BE2C (cell line): ENCODE measurements around the gene MAP6.
A peak's percentile ranks its signal among the peaks of the same experiment; 100 is the strongest.

Experiments used
- DNase-seq: peaks from one replicate; pipeline ENCODE4 v3.0.0-alpha.2; 2020
- H3K27me3 ChIP-seq: fragments of 250-450 bp; sonication (Bioruptor Pico); 2 replicates; pipeline ENCODE4 v1.5.1; 2020; ENCODE audit warnings: mild to moderate bottlenecking
- H3K36me3 ChIP-seq: fragments of 250-450 bp; sonication (Bioruptor Pico); 2 replicates; pipeline ENCODE4 v1.5.1; 2020; ENCODE audit warnings: mild to moderate bottlenecking
- H3K4me1 ChIP-seq: fragments of 250-450 bp; sonication (Bioruptor Pico); 2 replicates; pipeline ENCODE4 v1.5.1; 2020
- H3K4me3 ChIP-seq: 2 replicates; pipeline ENCODE4 v1.5.1; 2011; ENCODE audit warnings: low read depth, low read length
- H3K9me3 ChIP-seq: fragments of 250-450 bp; sonication (Bioruptor Pico); 2 replicates; pipeline ENCODE4 v1.5.1; 2020
- CTCF ChIP-seq: IDR thresholded peaks from 2 replicates; pipeline ENCODE4 v1.5.1; 2012; ENCODE audit warnings: mild to moderate bottlenecking, low read depth, low read length

Gene MAP6

GRCh38 chr11:75577207-75577606 lies 91.6 kb downstream of the MAP6 start:
- H3K4me1 ChIP-seq, result peaks cover 5% of the 10 kb centered on the region; the same call in 1 of the 2 replicates
- DNase-seq, result peak; percentile 72
- H3K9me3 ChIP-seq, result peaks cover 4% of the 10 kb centered on the region; the same call in 1 of the 2 replicates
- no peak overlapping the region for H3K4me3 ChIP-seq
- no peaks in the 10 kb centered on the region for H3K36me3 ChIP-seq
- peak; percentile 63 for TF ChIP-seq CTCF
- no peaks in the 10 kb centered on the region for H3K27me3 ChIP-seq

GRCh38 chr11:75576499-75576918 lies 92.3 kb downstream of the MAP6 start:
- DNase-seq, result no peak
- no peaks in the 10 kb centered on the region for H3K27me3 ChIP-seq

GRCh38 chr11:75576017-75576416 lies 92.8 kb downstream of the MAP6 start:
- TF ChIP-seq CTCF, result no peak

More at GRCh38 chr11:75576499-75576918, 92.3 kb downstream of the MAP6 start:
- Histone ChIP-seq H3K4me3 (no peak overlapping the region), H3K4me1 (peaks cover 5% of the 10 kb centered on the region; the same call in 1 of the 2 replicates), H3K9me3 (peaks cover 4% of the 10 kb centered on the region; the same call in 1 of the 2 replicates), H3K36me3 (peaks cover 2% of the 10 kb centered on the region; the same call in 1 of the 2 replicates)
- no peak for TF ChIP-seq CTCF

GRCh38 chr11:75574698-75575602 lies 93.9 kb downstream of the MAP6 start:
- Histone ChIP-seq H3K4me1 (peaks cover 5% of the 10 kb centered on the region; the same call in 1 of the 2 replicates), H3K27me3 (no peaks in the 10 kb centered on the region), H3K36me3 (peaks cover 5% of the 10 kb centered on the region), H3K4me3 (no peak overlapping the region), H3K9me3 (peaks cover 4% of the 10 kb centered on the region; the same call in 1 of the 2 replicates)
- TF ChIP-seq CTCF, result peak; percentile 28; the same call in 1 of the 2 replicates
- DNase-seq, result no peak

More at GRCh38 chr11:75576017-75576416, 92.8 kb downstream of the MAP6 start:
- Histone ChIP-seq H3K4me3 (no peak overlapping the region), H3K36me3 (peaks cover 2% of the 10 kb centered on the region; the same call in 1 of the 2 replicates), H3K9me3 (peaks cover 4% of the 10 kb centered on the region; the same call in 1 of the 2 replicates), H3K27me3 (no peaks in the 10 kb centered on the region), H3K4me1 (peaks cover 5% of the 10 kb centered on the region; the same call in 1 of the 2 replicates)
- DNase-seq, result no peak

- DNase-seq, result no peak
- TF ChIP-seq CTCF, result no peak
- peaks cover 18% of the 10 kb centered on the region for H3K36me3 ChIP-seq
Observed at GRCh38 chr11:75572744-75573143, 96.1 kb downstream of the MAP6 start.

More at GRCh38 chr11:75572744-75573143, 96.1 kb downstream of the MAP6 start:
- peaks cover 4% of the 10 kb centered on the region; the same call in 1 of the 2 replicates for H3K4me1 ChIP-seq
- H3K27me3 ChIP-seq, result no peaks in the 10 kb centered on the region
- H3K9me3 ChIP-seq, result peaks cover 4% of the 10 kb centered on the region; the same call in 1 of the 2 replicates
- no peak overlapping the region for H3K4me3 ChIP-seq
